Ovary (tissue), 3 donors: ENCODE measurements around the gene ATRN.

ENCODE experiments used
- EP300 ChIP-seq: sonication (generic); formaldehyde crosslinking; IDR thresholded peaks from one replicate; pipeline ENCODE4 v1.6.1; 2017; ENCODE audit warnings: antibody characterized with exemption
- TF ChIP-seq, protein P1 (sequence below), 3 donors: fragments of 450-650 bp in 2 of 3; fragments of 200-600 bp in 1 of 3; IDR thresholded peaks; one replicate each; pipeline versions ENCODE4 v1.5.1 to v1.8.0; 2016 to 2022; ENCODE audit warnings: antibody characterized with exemption in 3 of 3, mild to moderate bottlenecking in 1 of 3
- donor health status: DM: no; HTN: no; CAD: no.

- no peak for TF ChIP-seq EP300
- TF ChIP-seq, protein P1, sequence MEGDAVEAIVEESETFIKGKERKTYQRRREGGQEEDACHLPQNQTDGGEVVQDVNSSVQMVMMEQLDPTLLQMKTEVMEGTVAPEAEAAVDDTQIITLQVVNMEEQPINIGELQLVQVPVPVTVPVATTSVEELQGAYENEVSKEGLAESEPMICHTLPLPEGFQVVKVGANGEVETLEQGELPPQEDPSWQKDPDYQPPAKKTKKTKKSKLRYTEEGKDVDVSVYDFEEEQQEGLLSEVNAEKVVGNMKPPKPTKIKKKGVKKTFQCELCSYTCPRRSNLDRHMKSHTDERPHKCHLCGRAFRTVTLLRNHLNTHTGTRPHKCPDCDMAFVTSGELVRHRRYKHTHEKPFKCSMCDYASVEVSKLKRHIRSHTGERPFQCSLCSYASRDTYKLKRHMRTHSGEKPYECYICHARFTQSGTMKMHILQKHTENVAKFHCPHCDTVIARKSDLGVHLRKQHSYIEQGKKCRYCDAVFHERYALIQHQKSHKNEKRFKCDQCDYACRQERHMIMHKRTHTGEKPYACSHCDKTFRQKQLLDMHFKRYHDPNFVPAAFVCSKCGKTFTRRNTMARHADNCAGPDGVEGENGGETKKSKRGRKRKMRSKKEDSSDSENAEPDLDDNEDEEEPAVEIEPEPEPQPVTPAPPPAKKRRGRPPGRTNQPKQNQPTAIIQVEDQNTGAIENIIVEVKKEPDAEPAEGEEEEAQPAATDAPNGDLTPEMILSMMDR (IDR thresholded peaks at IDR 0.05): no peak
These were observed 193.0 kb downstream of the ATRN start for GRCh38 chr20:3663858-3664257.
